Measurements from ENCODE around the gene CDC20.
"Not testable (repeated sequence)": the region's sequence is repeated elsewhere in the genome, so short reads cannot be mapped to it uniquely, and the experiment has no call there.

CDC20 gene

GRCh38 chr1:43395523-43395922 lies 36.7 kb downstream of the CDC20 start:
- no peak for TF ChIP-seq CTCF (conservative IDR thresholded peaks at IDR 0.05; ENCODE audit: low read depth)
- no peak for DNase-seq (ENCODE audit: low spot score)
- POLR2A ChIA-PET (ENCODE audit: low non-redundant PET) = no interaction called here
- CTCF ChIA-PET = no interaction called here
- no peak overlapping the region for H3K27ac ChIP-seq

- no peak for TF ChIP-seq CTCF (conservative IDR thresholded peaks at IDR 0.05; ENCODE audit: low read depth)
- CTCF ChIA-PET = interaction anchor here (0.7 kb wide), 1 partner anchor 13 kb away, joined by 5 read pairs; no protein-coding TSS in a partner anchor
- POLR2A ChIA-PET (ENCODE audit: low non-redundant PET) = no interaction called here
- H3K27ac ChIP-seq = no peak overlapping the region
- DNase-seq (ENCODE audit: low spot score) = no peak
Measured at GRCh38 chr1:43396059-43396458, 37.3 kb downstream of the CDC20 start.

- CTCF ChIA-PET = no interaction called here
- POLR2A ChIA-PET (ENCODE audit: low non-redundant PET) = no interaction called here
- no peak for DNase-seq (ENCODE audit: low spot score)
- no peak overlapping the region for H3K27ac ChIP-seq
- TF ChIP-seq CTCF (conservative IDR thresholded peaks at IDR 0.05; ENCODE audit: low read depth) = no peak
Measured at GRCh38 chr1:43398227-43398626, 39.4 kb downstream of the CDC20 start.

GRCh38 chr1:43400441-43400840 lies 41.7 kb downstream of the CDC20 start:
- DNase-seq (ENCODE audit: low spot score); H3K27ac ChIP-seq; POLR2A ChIA-PET (ENCODE audit: low non-redundant PET): not testable (repeated sequence)
- CTCF ChIA-PET = interaction anchor here (1.1 kb wide), 1 partner anchor 14 kb away, joined by 3 read pairs; no protein-coding TSS in a partner anchor

GRCh38 chr1:43402089-43402865 lies 43.5 kb downstream of the CDC20 start:
- no peak overlapping the region for H3K27ac ChIP-seq
- ChIA-PET POLR2A (ENCODE audit: low non-redundant PET) (no interaction called here), CTCF (interaction anchor here (0.6 kb wide), 2 partner anchors 42 to 341 kb away, joined by 3 to 6 read pairs; no protein-coding TSS in a partner anchor)
- TF ChIP-seq CTCF (conservative IDR thresholded peaks at IDR 0.05; ENCODE audit: low read depth) = no peak
- DNase-seq (ENCODE audit: low spot score) = no peak

- CTCF ChIA-PET = no interaction called here
- POLR2A ChIA-PET (ENCODE audit: low non-redundant PET) = no interaction called here
- no peak for TF ChIP-seq CTCF (conservative IDR thresholded peaks at IDR 0.05; ENCODE audit: low read depth)
Measured at GRCh38 chr1:43404353-43404752, 45.6 kb downstream of the CDC20 start.

GRCh38 chr1:43405219-43405875 lies 46.6 kb downstream of the CDC20 start:
- DNase-seq (ENCODE audit: low spot score) = no peak
- no peak overlapping the region for H3K27ac ChIP-seq
- ChIA-PET POLR2A (ENCODE audit: low non-redundant PET) (no interaction called here), CTCF (interaction anchor here (0.6 kb wide), 1 partner anchor 36 kb away, joined by 3 read pairs; no protein-coding TSS in a partner anchor)
- TF ChIP-seq CTCF (conservative IDR thresholded peaks at IDR 0.05; ENCODE audit: low read depth) = no peak

More at GRCh38 chr1:43404353-43404752, 45.6 kb downstream of the CDC20 start:
- no peak overlapping the region for H3K27ac ChIP-seq
- no peak for DNase-seq (ENCODE audit: low spot score)

Measured in RWPE1 (cell line).